ENCODE measurements around the gene EPM2A. TPM values are rescaled to one million over a fixed set of nuclear protein-coding genes. Genes with fewer than 3 reads are reported as not detected.

EPM2A gene
- total and polyA plus RNA-seq, 2 experiments from 2014 or later = 3.7 to 17.8 TPM

DNA sequence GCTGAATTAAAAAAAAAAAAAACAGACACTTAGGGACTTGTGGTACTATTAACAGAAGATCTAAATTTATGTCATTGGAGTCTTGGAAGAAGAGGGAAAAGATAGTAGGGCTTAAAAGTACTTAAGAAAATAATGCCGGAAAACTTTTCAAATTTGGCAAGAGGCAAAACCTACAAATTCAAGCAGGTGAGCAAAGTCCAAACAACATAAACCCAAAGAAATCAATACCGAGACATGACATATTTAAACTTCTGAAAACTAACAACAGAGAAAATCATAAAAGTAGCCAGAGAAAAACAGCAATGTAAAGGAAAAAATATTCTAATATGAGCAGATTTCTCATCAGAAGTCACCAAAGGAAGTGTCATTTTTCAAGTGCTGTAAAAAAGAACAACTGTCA is 44.4 kb downstream of the EPM2A start (continued):
- TF ChIP-seq, protein P1, sequence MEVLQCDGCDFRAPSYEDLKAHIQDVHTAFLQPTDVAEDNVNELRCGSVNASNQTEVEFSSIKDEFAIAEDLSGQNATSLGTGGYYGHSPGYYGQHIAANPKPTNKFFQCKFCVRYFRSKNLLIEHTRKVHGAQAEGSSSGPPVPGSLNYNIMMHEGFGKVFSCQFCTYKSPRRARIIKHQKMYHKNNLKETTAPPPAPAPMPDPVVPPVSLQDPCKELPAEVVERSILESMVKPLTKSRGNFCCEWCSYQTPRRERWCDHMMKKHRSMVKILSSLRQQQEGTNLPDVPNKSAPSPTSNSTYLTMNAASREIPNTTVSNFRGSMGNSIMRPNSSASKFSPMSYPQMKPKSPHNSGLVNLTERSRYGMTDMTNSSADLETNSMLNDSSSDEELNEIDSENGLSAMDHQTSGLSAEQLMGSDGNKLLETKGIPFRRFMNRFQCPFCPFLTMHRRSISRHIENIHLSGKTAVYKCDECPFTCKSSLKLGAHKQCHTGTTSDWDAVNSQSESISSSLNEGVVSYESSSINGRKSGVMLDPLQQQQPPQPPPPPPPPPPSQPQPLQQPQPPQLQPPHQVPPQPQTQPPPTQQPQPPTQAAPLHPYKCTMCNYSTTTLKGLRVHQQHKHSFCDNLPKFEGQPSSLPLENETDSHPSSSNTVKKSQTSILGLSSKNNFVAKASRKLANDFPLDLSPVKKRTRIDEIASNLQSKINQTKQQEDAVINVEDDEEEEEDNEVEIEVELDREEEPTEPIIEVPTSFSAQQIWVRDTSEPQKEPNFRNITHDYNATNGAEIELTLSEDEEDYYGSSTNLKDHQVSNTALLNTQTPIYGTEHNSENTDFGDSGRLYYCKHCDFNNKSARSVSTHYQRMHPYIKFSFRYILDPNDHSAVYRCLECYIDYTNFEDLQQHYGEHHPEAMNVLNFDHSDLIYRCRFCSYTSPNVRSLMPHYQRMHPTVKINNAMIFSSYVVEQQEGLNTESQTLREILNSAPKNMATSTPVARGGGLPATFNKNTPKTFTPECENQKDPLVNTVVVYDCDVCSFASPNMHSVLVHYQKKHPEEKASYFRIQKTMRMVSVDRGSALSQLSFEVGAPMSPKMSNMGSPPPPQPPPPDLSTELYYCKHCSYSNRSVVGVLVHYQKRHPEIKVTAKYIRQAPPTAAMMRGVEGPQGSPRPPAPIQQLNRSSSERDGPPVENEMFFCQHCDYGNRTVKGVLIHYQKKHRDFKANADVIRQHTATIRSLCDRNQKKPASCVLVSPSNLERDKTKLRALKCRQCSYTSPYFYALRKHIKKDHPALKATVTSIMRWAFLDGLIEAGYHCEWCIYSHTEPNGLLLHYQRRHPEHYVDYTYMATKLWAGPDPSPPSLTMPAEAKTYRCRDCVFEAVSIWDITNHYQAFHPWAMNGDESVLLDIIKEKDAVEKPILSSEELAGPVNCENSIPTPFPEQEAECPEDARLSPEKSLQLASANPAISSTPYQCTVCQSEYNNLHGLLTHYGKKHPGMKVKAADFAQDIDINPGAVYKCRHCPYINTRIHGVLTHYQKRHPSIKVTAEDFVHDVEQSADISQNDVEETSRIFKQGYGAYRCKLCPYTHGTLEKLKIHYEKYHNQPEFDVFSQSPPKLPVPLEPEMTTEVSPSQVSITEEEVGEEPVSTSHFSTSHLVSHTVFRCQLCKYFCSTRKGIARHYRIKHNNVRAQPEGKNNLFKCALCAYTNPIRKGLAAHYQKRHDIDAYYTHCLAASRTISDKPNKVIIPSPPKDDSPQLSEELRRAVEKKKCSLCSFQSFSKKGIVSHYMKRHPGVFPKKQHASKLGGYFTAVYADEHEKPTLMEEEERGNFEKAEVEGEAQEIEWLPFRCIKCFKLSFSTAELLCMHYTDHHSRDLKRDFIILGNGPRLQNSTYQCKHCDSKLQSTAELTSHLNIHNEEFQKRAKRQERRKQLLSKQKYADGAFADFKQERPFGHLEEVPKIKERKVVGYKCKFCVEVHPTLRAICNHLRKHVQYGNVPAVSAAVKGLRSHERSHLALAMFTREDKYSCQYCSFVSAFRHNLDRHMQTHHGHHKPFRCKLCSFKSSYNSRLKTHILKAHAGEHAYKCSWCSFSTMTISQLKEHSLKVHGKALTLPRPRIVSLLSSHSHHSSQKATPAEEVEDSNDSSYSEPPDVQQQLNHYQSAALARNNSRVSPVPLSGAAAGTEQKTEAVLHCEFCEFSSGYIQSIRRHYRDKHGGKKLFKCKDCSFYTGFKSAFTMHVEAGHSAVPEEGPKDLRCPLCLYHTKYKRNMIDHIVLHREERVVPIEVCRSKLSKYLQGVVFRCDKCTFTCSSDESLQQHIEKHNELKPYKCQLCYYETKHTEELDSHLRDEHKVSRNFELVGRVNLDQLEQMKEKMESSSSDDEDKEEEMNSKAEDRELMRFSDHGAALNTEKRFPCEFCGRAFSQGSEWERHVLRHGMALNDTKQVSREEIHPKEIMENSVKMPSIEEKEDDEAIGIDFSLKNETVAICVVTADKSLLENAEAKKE (CRISPR knock-in tag; IDR thresholded peaks at IDR 0.05) = no peak
- no peak for TF ChIP-seq EZH2phosphoT487 (IDR thresholded peaks at IDR 0.05; ENCODE audit: unreplicated experiment)
- no peak for TF ChIP-seq EZH2 (IDR thresholded peaks at IDR 0.05; ENCODE audit: low read depth, unreplicated experiment)

DNA sequence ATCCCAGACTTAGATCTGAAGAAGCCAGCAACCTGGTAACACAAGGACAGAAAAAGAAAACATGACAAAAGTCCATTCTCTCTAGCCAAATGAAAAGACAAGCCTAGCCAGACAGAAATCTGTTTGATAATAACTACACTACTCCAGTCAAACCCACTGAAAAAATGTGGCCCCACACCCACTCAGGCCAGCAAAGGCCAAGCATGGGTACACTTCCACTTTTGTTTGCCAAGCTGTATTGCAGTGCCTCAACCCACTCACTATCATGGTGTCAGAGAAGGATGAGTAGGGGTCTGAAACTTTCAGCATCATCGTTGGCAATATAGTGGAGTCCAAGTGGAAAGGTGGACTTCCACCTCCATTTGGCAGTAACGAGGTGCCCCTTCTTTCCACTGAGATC is 45.8 kb downstream of the EPM2A start:
- no peak overlapping the region for H2AFZ ChIP-seq
- H3K4me2 ChIP-seq = no peak overlapping the region
- H3K4me3 ChIP-seq = no peak overlapping the region
- no peak overlapping the region for H3K27ac ChIP-seq (ENCODE audit: low read depth)
- H3F3A ChIP-seq (replicated peaks; ENCODE audit: low read depth) = no peaks in the 10 kb centered on the region
- H3K9me2 ChIP-seq (ENCODE audit: insufficient read depth) = no peaks in the 10 kb centered on the region
- Mint-ChIP-seq H3K9me3 (peaks cover 2% of the 10 kb centered on the region; the same call in 1 of the 3 replicates), H3K4me1 (peaks cover 13% of the 10 kb centered on the region), H3K36me3 (ENCODE audit: low read depth) (peaks cover 2% of the 10 kb centered on the region; the same call in 1 of the 3 replicates), H3K27ac (no peak overlapping the region), H3K27me3 (ENCODE audit: insufficient read depth, low read depth, poor library complexity) (no peaks in the 10 kb centered on the region), H3K4me3 (no peak overlapping the region)
- ATAC-seq (no peak), DNase-seq (ENCODE audit: low spot score) (no peak)
- H3K4me1 ChIP-seq (ENCODE audit: insufficient read depth) = no peaks in the 10 kb centered on the region; the same call in 1 of the 2 replicates
- H3K79me2 ChIP-seq (replicated peaks; ENCODE audit: insufficient read depth) = no peaks in the 10 kb centered on the region
- no peaks in the 10 kb centered on the region for H4K20me1 ChIP-seq (replicated peaks; ENCODE audit: insufficient read depth)
- no peaks in the 10 kb centered on the region for H3K27me3 ChIP-seq (ENCODE audit: insufficient read depth)
- H3K36me3 ChIP-seq (ENCODE audit: insufficient read depth) = no peaks in the 10 kb centered on the region
- TF ChIP-seq POLR2AphosphoS5 (IDR thresholded peaks at IDR 0.05; ENCODE audit: low read depth) = no peak
- TF ChIP-seq, protein P2, sequence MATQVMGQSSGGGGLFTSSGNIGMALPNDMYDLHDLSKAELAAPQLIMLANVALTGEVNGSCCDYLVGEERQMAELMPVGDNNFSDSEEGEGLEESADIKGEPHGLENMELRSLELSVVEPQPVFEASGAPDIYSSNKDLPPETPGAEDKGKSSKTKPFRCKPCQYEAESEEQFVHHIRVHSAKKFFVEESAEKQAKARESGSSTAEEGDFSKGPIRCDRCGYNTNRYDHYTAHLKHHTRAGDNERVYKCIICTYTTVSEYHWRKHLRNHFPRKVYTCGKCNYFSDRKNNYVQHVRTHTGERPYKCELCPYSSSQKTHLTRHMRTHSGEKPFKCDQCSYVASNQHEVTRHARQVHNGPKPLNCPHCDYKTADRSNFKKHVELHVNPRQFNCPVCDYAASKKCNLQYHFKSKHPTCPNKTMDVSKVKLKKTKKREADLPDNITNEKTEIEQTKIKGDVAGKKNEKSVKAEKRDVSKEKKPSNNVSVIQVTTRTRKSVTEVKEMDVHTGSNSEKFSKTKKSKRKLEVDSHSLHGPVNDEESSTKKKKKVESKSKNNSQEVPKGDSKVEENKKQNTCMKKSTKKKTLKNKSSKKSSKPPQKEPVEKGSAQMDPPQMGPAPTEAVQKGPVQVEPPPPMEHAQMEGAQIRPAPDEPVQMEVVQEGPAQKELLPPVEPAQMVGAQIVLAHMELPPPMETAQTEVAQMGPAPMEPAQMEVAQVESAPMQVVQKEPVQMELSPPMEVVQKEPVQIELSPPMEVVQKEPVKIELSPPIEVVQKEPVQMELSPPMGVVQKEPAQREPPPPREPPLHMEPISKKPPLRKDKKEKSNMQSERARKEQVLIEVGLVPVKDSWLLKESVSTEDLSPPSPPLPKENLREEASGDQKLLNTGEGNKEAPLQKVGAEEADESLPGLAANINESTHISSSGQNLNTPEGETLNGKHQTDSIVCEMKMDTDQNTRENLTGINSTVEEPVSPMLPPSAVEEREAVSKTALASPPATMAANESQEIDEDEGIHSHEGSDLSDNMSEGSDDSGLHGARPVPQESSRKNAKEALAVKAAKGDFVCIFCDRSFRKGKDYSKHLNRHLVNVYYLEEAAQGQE (IDR thresholded peaks at IDR 0.05; ENCODE audit: unreplicated experiment) = no peak
- TF ChIP-seq, protein P3, sequence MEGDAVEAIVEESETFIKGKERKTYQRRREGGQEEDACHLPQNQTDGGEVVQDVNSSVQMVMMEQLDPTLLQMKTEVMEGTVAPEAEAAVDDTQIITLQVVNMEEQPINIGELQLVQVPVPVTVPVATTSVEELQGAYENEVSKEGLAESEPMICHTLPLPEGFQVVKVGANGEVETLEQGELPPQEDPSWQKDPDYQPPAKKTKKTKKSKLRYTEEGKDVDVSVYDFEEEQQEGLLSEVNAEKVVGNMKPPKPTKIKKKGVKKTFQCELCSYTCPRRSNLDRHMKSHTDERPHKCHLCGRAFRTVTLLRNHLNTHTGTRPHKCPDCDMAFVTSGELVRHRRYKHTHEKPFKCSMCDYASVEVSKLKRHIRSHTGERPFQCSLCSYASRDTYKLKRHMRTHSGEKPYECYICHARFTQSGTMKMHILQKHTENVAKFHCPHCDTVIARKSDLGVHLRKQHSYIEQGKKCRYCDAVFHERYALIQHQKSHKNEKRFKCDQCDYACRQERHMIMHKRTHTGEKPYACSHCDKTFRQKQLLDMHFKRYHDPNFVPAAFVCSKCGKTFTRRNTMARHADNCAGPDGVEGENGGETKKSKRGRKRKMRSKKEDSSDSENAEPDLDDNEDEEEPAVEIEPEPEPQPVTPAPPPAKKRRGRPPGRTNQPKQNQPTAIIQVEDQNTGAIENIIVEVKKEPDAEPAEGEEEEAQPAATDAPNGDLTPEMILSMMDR (conservative IDR thresholded peaks at IDR 0.05; ENCODE audit: low read depth in 2 of 2) = no peak
